Effector memory CD4-positive, alpha-beta T cell (primary cell): ENCODE data around the gene PKNOX2.

Experiments
- DNase-seq, 3 donors: peaks; one replicate each; pipeline ENCODE4 v3.0.0-alpha.2; 2020
- H3K27ac ChIP-seq: 2 replicates; pipeline ENCODE4 v1.7.0; 2013; ENCODE audit warnings: mild to moderate bottlenecking, low read length, moderate library complexity; ENCODE audit not compliant: insufficient read depth, poor library complexity, severe bottlenecking
- H3K27me3 ChIP-seq: replicated peaks from 2 replicates; pipeline ENCODE4 v1.7.0; 2013; ENCODE audit warnings: mild to moderate bottlenecking, low read length; ENCODE audit not compliant: insufficient read depth, control insufficient read depth, poor library complexity, severe bottlenecking
- H3K36me3 ChIP-seq: 2 replicates; pipeline ENCODE4 v1.7.0; 2013; ENCODE audit warnings: mild to moderate bottlenecking, low read length, moderate library complexity; ENCODE audit not compliant: control insufficient read depth, insufficient read depth
- H3K4me1 ChIP-seq: 2 replicates; pipeline ENCODE4 v1.7.0; 2013; ENCODE audit warnings: low read length, mild to moderate bottlenecking; ENCODE audit not compliant: control insufficient read depth, insufficient read depth, poor library complexity, severe bottlenecking
- H3K4me3 ChIP-seq: 2 replicates; pipeline ENCODE4 v1.7.0; 2013; ENCODE audit warnings: low read length, low read depth, mild to moderate bottlenecking; ENCODE audit not compliant: insufficient read depth, poor library complexity, severe bottlenecking
- H3K9me3 ChIP-seq: 2 replicates; pipeline ENCODE4 v1.7.0; 2013; ENCODE audit warnings: mild to moderate bottlenecking, low read length, moderate library complexity; ENCODE audit not compliant: control insufficient read depth

PKNOX2 gene

DNA sequence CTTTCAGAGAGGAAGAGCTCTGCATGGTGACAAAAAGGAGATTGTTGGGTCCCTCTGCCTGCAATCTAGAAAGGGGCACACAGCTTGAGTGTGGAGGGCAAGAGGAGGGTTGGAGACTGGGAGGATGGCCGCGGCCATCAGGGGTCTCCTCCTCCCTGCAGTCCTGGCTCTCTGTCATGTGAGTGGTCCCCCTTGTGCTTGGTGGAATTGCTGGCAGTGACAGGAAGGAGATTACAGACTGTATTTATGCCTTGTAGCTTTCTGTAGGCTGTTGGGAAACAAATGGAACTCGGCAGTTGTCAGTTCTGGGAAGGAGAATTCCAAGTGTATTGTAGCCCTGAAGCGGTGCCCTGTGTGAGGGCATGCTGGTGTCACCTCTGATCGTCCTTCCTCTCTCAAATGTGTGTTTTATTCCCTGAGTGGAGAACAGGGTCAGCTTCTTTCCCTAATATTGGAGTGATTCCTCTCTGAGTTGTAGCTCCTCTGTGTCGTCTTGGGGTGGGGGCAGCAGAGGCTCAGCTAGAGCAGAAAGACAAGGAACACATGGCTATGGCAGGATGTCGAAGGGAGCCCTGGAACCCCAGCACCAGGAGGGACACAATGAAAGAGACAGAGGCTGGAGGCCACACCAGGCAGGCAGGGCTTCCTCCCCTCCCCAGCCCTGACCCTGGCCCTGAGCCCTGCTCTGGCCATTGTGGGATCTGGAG lies 163.1 kb downstream of the PKNOX2 start:
- no peak overlapping the region for H3K4me3 ChIP-seq
- H3K4me1 ChIP-seq, result no peaks in the 10 kb centered on the region
- no peaks in the 10 kb centered on the region for H3K36me3 ChIP-seq
- no peak for DNase-seq
- no peaks in the 10 kb centered on the region for H3K9me3 ChIP-seq
- H3K27me3 ChIP-seq, result peaks cover 3% of the 10 kb centered on the region
- no peak overlapping the region for H3K27ac ChIP-seq

DNA sequence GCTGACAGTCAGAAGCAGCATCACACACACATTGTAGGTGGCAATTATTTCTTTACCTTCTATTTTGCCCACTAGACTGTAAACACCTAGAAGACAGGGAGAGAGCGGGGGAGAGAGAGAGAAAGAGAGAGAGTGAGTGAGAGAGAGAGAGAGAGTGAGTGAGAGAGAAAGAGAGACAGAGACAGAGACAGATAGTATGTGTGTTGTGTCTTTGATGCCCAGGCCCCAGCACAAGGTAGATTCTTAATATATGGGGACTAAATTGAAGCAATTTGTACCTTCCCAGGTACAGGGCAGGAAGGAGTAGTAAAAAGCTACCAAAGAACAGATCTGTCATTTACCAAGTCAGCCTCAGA lies 163.7 kb downstream of the PKNOX2 start:
- Histone ChIP-seq H3K9me3 (no peaks in the 10 kb centered on the region), H3K27ac (no peak overlapping the region), H3K36me3 (no peaks in the 10 kb centered on the region), H3K4me3 (no peak overlapping the region), H3K4me1 (no peaks in the 10 kb centered on the region), H3K27me3 (peaks cover 3% of the 10 kb centered on the region)
- no peak for DNase-seq

DNA sequence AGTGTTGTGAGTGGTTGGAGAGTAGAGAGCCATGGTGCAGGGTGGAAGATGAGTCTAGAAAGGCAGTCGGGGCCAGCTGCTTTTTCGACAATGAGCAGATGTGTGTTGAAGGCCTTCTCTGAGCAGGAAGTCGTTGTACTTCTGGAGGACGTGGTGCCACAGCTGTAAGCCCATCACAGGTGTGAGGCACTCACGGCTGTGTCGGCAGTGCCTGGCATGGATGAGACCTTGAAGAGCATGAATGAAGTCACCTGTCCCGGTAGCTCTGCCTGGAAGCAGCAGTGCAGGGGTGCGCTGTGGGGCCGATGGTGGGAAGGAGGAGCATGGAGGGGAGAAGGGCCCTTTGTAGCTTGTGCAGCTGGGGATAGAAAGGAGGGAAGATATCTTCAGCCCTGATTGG lies 165.2 kb downstream of the PKNOX2 start:
- peaks cover under 1% of the 10 kb centered on the region for H3K27me3 ChIP-seq
- H3K27ac ChIP-seq, result no peak overlapping the region
- no peak overlapping the region for H3K4me3 ChIP-seq
- no peaks in the 10 kb centered on the region for H3K36me3 ChIP-seq
- H3K9me3 ChIP-seq, result no peaks in the 10 kb centered on the region
- H3K4me1 ChIP-seq, result no peaks in the 10 kb centered on the region
- DNase-seq, result no peak

DNA sequence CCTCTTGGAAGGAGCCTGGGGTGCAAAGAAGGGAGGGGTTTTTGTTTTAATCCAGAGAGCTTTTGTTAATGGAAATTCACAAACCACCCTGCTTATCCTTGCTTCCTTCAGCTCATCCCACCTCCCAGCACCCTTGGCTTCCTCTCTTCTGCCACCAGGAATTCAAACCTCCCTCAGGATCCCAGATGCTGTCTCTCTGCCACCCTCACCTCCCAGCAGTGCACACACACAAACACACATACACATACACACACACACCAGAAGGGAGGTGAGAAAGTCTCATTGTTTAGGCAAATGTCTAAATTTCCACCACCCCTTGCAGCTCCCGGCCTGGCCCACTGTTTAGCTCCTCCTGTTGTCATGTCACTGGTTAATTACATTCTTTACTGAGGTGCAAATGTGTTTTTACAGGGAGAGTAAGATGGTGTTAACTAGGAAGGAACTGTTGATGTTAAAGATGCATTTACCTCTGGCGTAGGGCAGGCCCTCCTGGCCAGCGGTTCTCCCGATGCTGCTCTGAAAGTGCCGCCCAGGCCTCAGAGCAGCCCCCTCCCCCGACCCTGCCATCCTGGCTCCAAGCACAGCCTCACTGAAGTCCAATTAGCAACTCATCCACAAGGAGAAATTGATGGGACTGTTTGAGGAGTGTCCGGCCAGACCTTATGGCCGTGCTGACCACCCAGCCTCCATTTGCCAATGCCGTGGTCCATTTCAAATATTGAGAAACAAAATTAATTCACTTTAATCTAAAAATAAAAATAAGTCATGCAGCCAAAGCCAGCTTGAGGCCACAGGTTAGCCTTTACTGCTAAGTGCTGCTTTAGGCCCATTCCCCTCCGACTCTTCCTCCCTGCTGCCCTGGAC lies 166.1 kb downstream of the PKNOX2 start:
- Histone ChIP-seq H3K4me3 (no peak overlapping the region), H3K27ac (no peak overlapping the region), H3K27me3 (no peaks in the 10 kb centered on the region), H3K36me3 (no peaks in the 10 kb centered on the region), H3K4me1 (no peaks in the 10 kb centered on the region), H3K9me3 (no peaks in the 10 kb centered on the region)
- DNase-seq, result no peak

DNA sequence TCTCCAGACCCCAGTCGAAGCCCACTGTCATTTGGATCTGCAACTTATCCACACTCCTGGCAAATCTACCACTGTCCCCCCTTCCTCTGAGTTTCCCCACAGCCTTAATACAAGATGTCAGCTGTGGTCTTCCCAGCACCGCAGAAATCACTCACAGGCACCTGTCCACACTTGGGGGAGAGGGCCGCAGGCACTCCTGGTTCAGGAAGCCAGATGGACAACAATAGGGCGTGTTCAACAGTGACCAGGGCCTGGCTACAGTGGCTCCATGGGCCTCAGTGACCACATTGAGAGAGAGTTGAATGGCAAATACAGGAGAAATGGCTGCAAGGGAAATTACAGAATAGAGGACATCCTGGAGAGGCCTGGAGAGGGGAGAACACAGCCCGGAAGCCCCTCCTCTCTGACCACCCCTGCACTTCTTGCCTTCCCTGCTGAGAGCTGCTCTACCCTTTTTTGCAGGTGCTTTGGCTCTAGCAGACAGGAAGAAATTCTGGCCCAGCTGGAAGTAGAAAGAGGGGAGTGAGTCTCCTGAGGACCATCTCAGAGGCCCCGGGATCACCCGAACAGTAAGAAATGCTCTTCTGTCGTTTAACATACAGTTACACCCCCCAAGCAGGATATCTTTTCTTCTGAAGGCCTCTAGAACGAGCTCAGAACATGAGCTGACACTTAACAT lies 166.9 kb downstream of the PKNOX2 start:
- H3K4me1 ChIP-seq, result no peaks in the 10 kb centered on the region
- H3K36me3 ChIP-seq, result no peaks in the 10 kb centered on the region
- no peak overlapping the region for H3K27ac ChIP-seq
- no peak for DNase-seq
- no peaks in the 10 kb centered on the region for H3K27me3 ChIP-seq
- no peak overlapping the region for H3K4me3 ChIP-seq
- no peaks in the 10 kb centered on the region for H3K9me3 ChIP-seq

DNA sequence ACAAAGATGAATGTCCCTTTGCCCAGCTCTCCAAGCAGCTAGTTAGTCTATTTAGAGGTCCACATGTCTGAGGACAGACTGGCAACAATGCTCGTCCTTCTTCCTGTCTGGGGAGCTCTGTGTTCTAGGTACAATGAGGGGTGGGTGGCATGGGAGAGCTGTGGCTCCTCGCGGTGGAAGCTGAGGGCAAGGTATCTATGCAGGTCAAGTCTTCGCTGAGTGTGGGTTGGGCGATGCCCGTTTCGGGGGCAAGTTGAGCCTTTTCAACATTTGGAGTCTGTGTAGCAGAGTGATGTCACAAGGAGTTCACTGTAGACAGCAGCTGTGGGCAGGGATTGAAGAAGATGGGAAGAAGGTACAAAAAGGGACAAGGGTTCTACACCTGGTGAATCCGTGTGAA lies 168.3 kb downstream of the PKNOX2 start:
- Histone ChIP-seq H3K4me3 (no peak overlapping the region), H3K4me1 (no peaks in the 10 kb centered on the region), H3K27ac (no peak overlapping the region)

DNA sequence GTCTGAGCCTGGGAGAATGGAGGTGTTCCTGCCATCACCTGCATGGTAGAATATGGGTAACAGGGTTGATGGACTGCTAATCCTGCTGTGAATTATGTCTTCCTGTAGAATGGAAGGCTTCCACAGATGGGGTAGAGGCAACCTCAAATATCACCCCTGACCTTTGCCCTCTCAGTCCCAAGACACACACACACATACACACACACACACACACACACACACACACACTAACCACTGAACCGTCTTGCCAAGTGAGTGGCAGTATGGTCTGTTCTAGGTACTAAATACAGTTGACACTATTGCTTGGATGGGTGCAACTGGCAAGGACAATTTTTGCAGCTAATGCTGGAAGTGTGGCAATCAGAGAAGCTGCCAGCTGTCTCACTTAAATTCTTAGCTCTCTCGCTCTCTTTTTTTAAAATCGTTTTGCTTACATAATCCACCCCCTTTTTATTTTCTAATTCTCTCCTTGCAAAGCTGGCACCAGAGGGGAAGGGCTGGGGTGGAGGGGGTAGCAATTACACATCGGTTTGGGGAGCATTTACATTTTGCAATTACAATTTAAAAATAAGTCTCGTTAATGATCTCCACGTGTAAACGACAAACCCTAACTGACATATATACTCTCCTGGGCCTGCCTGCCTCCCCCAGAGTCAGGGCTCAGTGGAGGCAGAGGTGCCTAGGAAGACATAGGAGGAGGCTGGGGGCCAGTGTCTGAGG lies 169.0 kb downstream of the PKNOX2 start:
- Histone ChIP-seq H3K36me3 (no peaks in the 10 kb centered on the region), H3K27ac (no peak overlapping the region), H3K27me3 (no peaks in the 10 kb centered on the region), H3K9me3 (no peaks in the 10 kb centered on the region), H3K4me3 (no peak overlapping the region), H3K4me1 (no peaks in the 10 kb centered on the region)
- DNase-seq, result no peak

More for the DNA sequence above, 168.3 kb downstream of the PKNOX2 start:
- no peaks in the 10 kb centered on the region for H3K36me3 ChIP-seq
- DNase-seq, result no peak
- H3K9me3 ChIP-seq, result no peaks in the 10 kb centered on the region
- H3K27me3 ChIP-seq, result no peaks in the 10 kb centered on the region

DNA sequence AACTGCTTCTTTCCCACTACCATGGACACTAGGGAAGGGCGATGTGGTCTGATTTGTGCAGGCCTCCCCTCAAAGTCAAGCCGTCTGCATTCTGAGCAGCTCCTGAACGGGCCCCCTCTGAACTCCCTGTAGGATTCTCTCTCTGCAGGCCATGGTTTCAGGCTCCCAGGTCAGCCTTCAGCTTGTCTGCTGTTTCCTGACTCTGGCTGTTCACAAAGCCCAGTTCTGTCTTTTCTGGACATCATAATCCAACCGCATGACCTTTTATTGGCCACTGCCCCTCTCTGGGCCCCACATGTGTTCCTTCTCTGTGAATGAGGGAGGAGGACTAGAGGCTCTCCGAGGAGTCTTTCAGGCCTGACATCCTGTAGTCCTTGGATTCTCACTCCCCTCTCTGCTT lies 170.6 kb downstream of the PKNOX2 start:
- no peaks in the 10 kb centered on the region for H3K27me3 ChIP-seq
- no peaks in the 10 kb centered on the region for H3K4me1 ChIP-seq
- no peak overlapping the region for H3K27ac ChIP-seq
- H3K36me3 ChIP-seq, result no peaks in the 10 kb centered on the region
- no peaks in the 10 kb centered on the region for H3K9me3 ChIP-seq
- no peak for DNase-seq
- H3K4me3 ChIP-seq, result no peak overlapping the region

DNA sequence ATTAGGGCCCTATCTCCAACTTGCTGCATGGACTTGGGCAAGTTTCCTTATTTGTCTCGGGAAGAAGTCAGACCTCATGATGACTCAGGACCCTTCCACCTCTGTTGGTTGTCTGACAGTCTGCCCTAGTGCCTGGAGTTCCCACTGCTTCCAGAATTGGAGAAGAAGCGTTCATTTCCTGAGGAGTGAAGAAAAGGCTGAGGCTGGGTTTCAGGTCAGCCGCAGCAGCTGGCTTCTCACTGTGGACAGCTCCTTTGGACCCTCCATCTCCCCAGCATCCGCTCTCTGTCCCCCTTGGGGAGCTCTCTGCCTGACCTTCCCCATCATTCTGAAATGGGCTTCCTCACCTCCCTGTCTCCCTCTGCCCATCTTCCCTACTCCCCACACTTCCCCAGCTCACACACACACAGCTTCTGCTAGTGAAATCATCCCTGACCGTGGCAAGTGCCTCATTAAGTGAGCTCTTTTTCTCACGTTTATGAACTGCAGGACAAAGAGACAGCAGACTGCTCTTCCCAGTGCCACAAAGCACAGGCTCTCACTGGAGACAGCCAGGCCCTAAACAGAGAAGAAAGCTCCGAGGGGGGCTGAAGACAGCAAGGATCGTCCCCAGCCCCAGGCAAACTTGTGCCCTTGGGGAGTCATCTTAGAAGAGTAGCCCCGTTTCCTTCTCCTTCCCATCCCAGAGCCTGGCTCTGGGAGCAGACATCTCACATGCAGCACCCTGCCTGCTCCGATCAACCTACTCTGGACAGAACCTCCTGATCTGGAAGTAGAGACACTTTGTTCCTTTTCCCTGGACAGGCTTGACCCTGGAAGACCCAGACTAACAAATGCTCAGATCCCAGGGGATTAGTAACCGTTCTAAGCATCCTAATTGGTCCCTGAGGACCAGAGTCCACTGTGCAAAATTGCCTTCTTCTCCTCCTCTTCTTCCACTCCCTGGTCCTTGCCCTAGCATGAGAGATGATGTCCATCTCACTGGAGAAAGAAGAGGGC lies 173.6 kb downstream of the PKNOX2 start:
- DNase-seq, result no peak
- Histone ChIP-seq H3K27ac (no peak overlapping the region), H3K36me3 (no peaks in the 10 kb centered on the region), H3K4me3 (no peak overlapping the region), H3K9me3 (no peaks in the 10 kb centered on the region), H3K4me1 (no peaks in the 10 kb centered on the region), H3K27me3 (no peaks in the 10 kb centered on the region)
